GM12872 (cell line): Measurements from ENCODE around the gene TAS2R20.
A peak's percentile ranks its signal among the peaks of the same experiment; 100 is the strongest.

Experiments
- TF ChIP-seq, protein P1 (sequence below): IDR thresholded peaks from 3 replicates; pipeline ENCODE4 v1.5.1; 2011; ENCODE audit warnings: low read depth, mild to moderate bottlenecking, low read length, moderate library complexity; ENCODE audit not compliant: insufficient read depth

TAS2R20 gene

GRCh38 chr12:10998204-10998603, at the start of gene TAS2R20:
TAS2R20 (minus strand) TSS chr12:10998304; CDS start chr12:10997875, 429 bp downstream.
- TF ChIP-seq, protein P1, sequence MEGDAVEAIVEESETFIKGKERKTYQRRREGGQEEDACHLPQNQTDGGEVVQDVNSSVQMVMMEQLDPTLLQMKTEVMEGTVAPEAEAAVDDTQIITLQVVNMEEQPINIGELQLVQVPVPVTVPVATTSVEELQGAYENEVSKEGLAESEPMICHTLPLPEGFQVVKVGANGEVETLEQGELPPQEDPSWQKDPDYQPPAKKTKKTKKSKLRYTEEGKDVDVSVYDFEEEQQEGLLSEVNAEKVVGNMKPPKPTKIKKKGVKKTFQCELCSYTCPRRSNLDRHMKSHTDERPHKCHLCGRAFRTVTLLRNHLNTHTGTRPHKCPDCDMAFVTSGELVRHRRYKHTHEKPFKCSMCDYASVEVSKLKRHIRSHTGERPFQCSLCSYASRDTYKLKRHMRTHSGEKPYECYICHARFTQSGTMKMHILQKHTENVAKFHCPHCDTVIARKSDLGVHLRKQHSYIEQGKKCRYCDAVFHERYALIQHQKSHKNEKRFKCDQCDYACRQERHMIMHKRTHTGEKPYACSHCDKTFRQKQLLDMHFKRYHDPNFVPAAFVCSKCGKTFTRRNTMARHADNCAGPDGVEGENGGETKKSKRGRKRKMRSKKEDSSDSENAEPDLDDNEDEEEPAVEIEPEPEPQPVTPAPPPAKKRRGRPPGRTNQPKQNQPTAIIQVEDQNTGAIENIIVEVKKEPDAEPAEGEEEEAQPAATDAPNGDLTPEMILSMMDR = no peak

DNA sequence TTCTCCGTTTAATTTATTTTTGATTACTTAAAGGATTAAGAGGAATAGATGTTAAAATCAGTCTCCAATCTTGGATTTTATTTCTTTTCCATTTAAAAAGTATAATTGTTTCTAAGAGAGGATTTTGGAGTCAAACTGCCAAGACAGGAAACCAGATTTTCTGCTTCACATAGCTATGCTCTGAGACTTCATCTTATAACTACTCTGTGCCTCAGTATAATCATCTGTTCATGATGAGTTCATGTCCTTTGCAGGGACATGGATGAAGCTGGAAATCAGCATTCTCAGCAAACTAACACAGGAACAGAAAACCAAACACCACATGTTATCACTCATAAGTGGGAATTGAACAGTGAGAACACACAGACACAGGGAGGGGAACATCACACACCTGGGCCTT, 42.1 kb upstream of the TAS2R20 start:
- TF ChIP-seq, protein P1 = no peak

DNA sequence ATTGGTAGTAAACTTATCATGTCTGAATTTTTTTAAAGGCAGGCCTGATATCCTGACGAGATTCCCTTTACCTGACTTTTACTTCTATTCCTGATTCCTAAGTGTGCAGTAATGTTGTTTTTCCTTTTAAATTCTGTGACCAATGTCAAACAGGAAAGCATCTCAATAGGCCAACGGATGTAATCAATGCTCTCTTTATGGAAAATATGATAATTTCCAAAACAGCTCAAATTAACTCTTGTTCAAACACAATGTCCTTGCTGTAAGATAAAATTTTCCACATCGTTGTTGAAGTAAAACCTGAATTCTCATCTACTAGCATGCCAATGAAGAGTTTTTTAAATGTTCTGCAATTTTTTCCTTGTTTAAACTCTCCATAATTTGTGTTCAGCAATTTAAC, 41.1 kb upstream of the TAS2R20 start:
- TF ChIP-seq, protein P1 = no peak

DNA sequence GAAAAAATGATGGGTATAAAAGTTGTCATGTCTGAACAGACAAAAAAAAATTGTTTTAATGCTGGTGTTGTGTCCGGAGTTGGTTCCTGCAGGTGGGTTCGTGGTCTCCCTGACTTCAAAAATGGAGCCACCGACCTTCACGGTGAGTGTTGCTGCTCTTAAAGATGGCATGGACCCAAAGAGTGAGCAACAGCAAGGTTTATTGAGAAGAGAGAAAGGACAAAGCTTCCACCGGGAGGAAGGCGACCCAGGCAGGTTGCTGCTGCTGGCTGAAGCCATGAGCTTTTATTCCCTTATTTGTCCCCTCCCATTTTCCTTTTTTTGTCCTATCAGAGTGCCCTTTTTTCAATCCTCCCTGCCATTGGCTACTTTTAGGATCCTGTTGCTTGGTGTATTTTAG, 33.2 kb upstream of the TAS2R20 start, which contains the start of gene TAS2R31:
Gene TAS2R31 (minus strand): TSS at position 101 of the 400 bp plus-strand sequence. CDS start 72 bp downstream, at position 29.
- TF ChIP-seq, protein P1 = no peak

- TF ChIP-seq, protein P1 = 0 out of 3 replicates have a peak, but pooled peaks have one; percentile 13
These were observed 28.0 kb upstream of the TAS2R20 start for GRCh38 chr12:11026118-11026517.

GRCh38 chr12:11023387-11023786, 25.3 kb upstream of the TAS2R20 start:
- TF ChIP-seq, protein P1 = no peak

- TF ChIP-seq, protein P1 = no peak
These were observed 24.4 kb upstream of the TAS2R20 start, which contains the start of gene TAS2R19 for GRCh38 chr12:11022520-11022919. TAS2R19 (minus strand) TSS chr12:11022620; CDS start chr12:11022571, 49 bp downstream.
